HG03135 (cell line): ENCODE measurements around the gene SMIM29.

Source experiments
- ATAC-seq: cut with Tn5 transposase; IDR thresholded peaks from one replicate; pipeline ENCODE4 v1.9.1; 2021; ENCODE audit warnings: mild to moderate bottlenecking, moderate library complexity; ENCODE audit not compliant: unreplicated experiment

SMIM29 gene

GRCh38 chr6:34248727-34249468, at the start of gene SMIM29:
TSS of gene SMIM29 (minus strand) at chr6:34249006. CDS start at chr6:34247791, 1,215 bp downstream.
- ATAC-seq = peak; percentile 79

GRCh38 chr6:34295721-34296120, 46.9 kb upstream of the SMIM29 start:
- peak; percentile 80 for ATAC-seq

GRCh38 chr6:34292954-34293353, 44.1 kb upstream of the SMIM29 start:
- ATAC-seq = no peak

GRCh38 chr6:34289137-34289536, 40.3 kb upstream of the SMIM29 start:
- ATAC-seq = no peak

- no peak for ATAC-seq
Observed at GRCh38 chr6:34288581-34288980, 39.8 kb upstream of the SMIM29 start.

- no peak for ATAC-seq
Observed at GRCh38 chr6:34285448-34286164, 36.8 kb upstream of the SMIM29 start.

GRCh38 chr6:34284563-34285447, 36.0 kb upstream of the SMIM29 start:
- no peak for ATAC-seq

- ATAC-seq = no peak
Observed at GRCh38 chr6:34281702-34282334, 33.0 kb upstream of the SMIM29 start.

GRCh38 chr6:34280216-34280615, 31.4 kb upstream of the SMIM29 start:
- no peak for ATAC-seq

GRCh38 chr6:34278833-34279232, 30.0 kb upstream of the SMIM29 start:
- ATAC-seq = no peak

- no peak for ATAC-seq
Observed at GRCh38 chr6:34277763-34278112, 28.9 kb upstream of the SMIM29 start.

GRCh38 chr6:34276881-34277762, 28.3 kb upstream of the SMIM29 start:
- no peak for ATAC-seq

- no peak for ATAC-seq
Observed at GRCh38 chr6:34276191-34276590, 27.4 kb upstream of the SMIM29 start.

GRCh38 chr6:34275128-34275804, 26.5 kb upstream of the SMIM29 start:
- no peak for ATAC-seq

GRCh38 chr6:34274129-34274528, 25.3 kb upstream of the SMIM29 start:
- no peak for ATAC-seq

- ATAC-seq = no peak
Observed at GRCh38 chr6:34273242-34273805, 24.5 kb upstream of the SMIM29 start.

GRCh38 chr6:34272013-34272926, 23.5 kb upstream of the SMIM29 start:
- no peak for ATAC-seq
